H9 (cell line): ENCODE data around the gene LRRC15. TPM values are rescaled to one million over a fixed set of nuclear protein-coding genes. Genes with fewer than 3 reads are reported as not detected.

ENCODE experiments used
- DNase-seq: peaks from one replicate; pipeline ENCODE4 v3.0.0-alpha.2; 2017
- H2AFZ ChIP-seq: one replicate; pipeline ENCODE4 v1.6.1; 2013; ENCODE audit warnings: mild to moderate bottlenecking, low read length, control low read depth, moderate library complexity
- H2AK5ac ChIP-seq: 2 replicates; pipeline ENCODE4 v1.6.1; 2013; ENCODE audit warnings: low read length, control low read depth, mixed read lengths; ENCODE audit not compliant: insufficient read length
- H2BK120ac ChIP-seq: one replicate; pipeline ENCODE4 v1.6.1; 2013; ENCODE audit warnings: low read depth, mild to moderate bottlenecking, low read length, control low read depth, inconsistent platforms; ENCODE audit not compliant: poor library complexity, severe bottlenecking
- H2BK12ac ChIP-seq: 2 replicates; pipeline ENCODE4 v1.6.1; 2013; ENCODE audit warnings: low read length, control low read depth, mixed read lengths, low read depth; ENCODE audit not compliant: insufficient read length
- H2BK15ac ChIP-seq: 2 replicates; pipeline ENCODE4 v1.6.1; 2013; ENCODE audit warnings: low read depth, low read length, control low read depth
- H2BK20ac ChIP-seq: one replicate; pipeline ENCODE4 v1.6.1; 2013; ENCODE audit warnings: low read depth, mild to moderate bottlenecking, low read length, control low read depth, inconsistent platforms; ENCODE audit not compliant: poor library complexity, severe bottlenecking
- H2BK5ac ChIP-seq: 2 replicates; pipeline ENCODE4 v1.6.1; 2013; ENCODE audit warnings: low read length, control low read depth, mixed read lengths; ENCODE audit not compliant: insufficient read length
- H3K14ac ChIP-seq: 2 replicates; pipeline ENCODE4 v1.6.1; 2013; ENCODE audit warnings: low read length, control low read depth; ENCODE audit not compliant: insufficient read depth
- H3K18ac ChIP-seq: 2 replicates; pipeline ENCODE4 v1.6.1; 2013; ENCODE audit warnings: low read depth, mild to moderate bottlenecking, mixed read lengths, low read length, control low read depth; ENCODE audit not compliant: insufficient read length
- H3K23ac ChIP-seq: 2 replicates; pipeline ENCODE4 v1.6.1; 2013; ENCODE audit warnings: low read length, control low read depth, mixed read lengths, low read depth; ENCODE audit not compliant: insufficient read length
- H3K23me2 ChIP-seq: 2 replicates; pipeline ENCODE4 v1.6.1; 2013; ENCODE audit warnings: low read depth, mild to moderate bottlenecking, mixed read lengths, low read length, control low read depth; ENCODE audit not compliant: insufficient read length, poor library complexity, severe bottlenecking
- H3K27ac ChIP-seq: 2 replicates; pipeline ENCODE4 v1.5.1; 2013; ENCODE audit warnings: low read length, control low read depth, mixed read lengths, low read depth; ENCODE audit not compliant: insufficient read length
- H3K27me3 ChIP-seq: 2 replicates; pipeline ENCODE4 v1.6.1; 2013; ENCODE audit warnings: low read length, control low read depth, inconsistent platforms; ENCODE audit not compliant: insufficient read depth
- H3K4ac ChIP-seq: 2 replicates; pipeline ENCODE4 v1.6.1; 2013; ENCODE audit warnings: low read depth, mild to moderate bottlenecking, control low read depth, inconsistent platforms, low read length, moderate library complexity
- H3K4me1 ChIP-seq: 2 replicates; pipeline ENCODE4 v1.6.1; 2013; ENCODE audit warnings: low read length, control low read depth, inconsistent platforms; ENCODE audit not compliant: insufficient read depth
- H3K4me2 ChIP-seq: 2 replicates; pipeline ENCODE4 v1.6.1; 2013; ENCODE audit warnings: low read length, control low read depth, mixed read lengths; ENCODE audit not compliant: insufficient read length, insufficient read depth
- H3K56ac ChIP-seq: 2 replicates; pipeline ENCODE4 v1.6.1; 2013; ENCODE audit warnings: low read depth, mild to moderate bottlenecking, mixed read lengths, low read length, control low read depth; ENCODE audit not compliant: insufficient read length
- H3K79me1 ChIP-seq: 2 replicates; pipeline ENCODE4 v1.6.1; 2013; ENCODE audit warnings: low read depth, mild to moderate bottlenecking, moderate library complexity, low read length, control low read depth, inconsistent platforms; ENCODE audit not compliant: insufficient read depth, poor library complexity, severe bottlenecking
- H3K79me2 ChIP-seq: 2 replicates; pipeline ENCODE4 v1.6.1; 2013; ENCODE audit warnings: low read length, control low read depth, inconsistent platforms; ENCODE audit not compliant: insufficient read depth
- H3K9ac ChIP-seq: 2 replicates; pipeline ENCODE4 v1.6.1; 2013; ENCODE audit warnings: low read length, control low read depth, mixed read lengths; ENCODE audit not compliant: insufficient read length; ENCODE audit errors: extremely low read depth
- H3K9me3 ChIP-seq: one replicate; pipeline ENCODE4 v1.6.1; 2013; ENCODE audit warnings: low read depth, low read length, inconsistent platforms; ENCODE audit not compliant: control insufficient read depth
- H3T11ph ChIP-seq: one replicate; pipeline ENCODE4 v1.6.1; 2013; ENCODE audit warnings: mild to moderate bottlenecking, low read length, control low read depth, inconsistent platforms
- H4K20me1 ChIP-seq: one replicate; pipeline ENCODE4 v1.6.1; 2013; ENCODE audit not compliant: control insufficient read depth, insufficient read length, insufficient read depth
- H4K5ac ChIP-seq: 2 replicates; pipeline ENCODE4 v1.6.1; 2013; ENCODE audit warnings: low read depth, mild to moderate bottlenecking, mixed read lengths, low read length, control low read depth; ENCODE audit not compliant: insufficient read length
- H4K8ac ChIP-seq: replicated peaks from 2 replicates; pipeline ENCODE4 v1.6.1; 2013; ENCODE audit warnings: low read length, control low read depth, mixed read lengths, low read depth; ENCODE audit not compliant: insufficient read length
- H4K91ac ChIP-seq: 2 replicates; pipeline ENCODE4 v1.6.1; 2013; ENCODE audit warnings: low read depth, mild to moderate bottlenecking, moderate library complexity, mixed read lengths, low read length, control low read depth; ENCODE audit not compliant: insufficient read length
- H3K27ac Mint-ChIP-seq, 3 experiments: 2 replicates in 2 of 3; 3 replicates in 1 of 3; pipeline ENCODE4 v1.8.0; 2020 to 2021; ENCODE audit warnings: mixed read lengths in 3 of 3, mild to moderate bottlenecking in 1 of 3, moderate library complexity in 1 of 3
- H3K27me3 Mint-ChIP-seq: 2 replicates; pipeline ENCODE4 v1.8.0; 2021; ENCODE audit warnings: low read depth, mild to moderate bottlenecking, moderate library complexity, mixed read lengths
- H3K36me3 Mint-ChIP-seq, 3 experiments: 2 replicates in 2 of 3; 3 replicates in 1 of 3; pipeline ENCODE4 v1.8.0; 2020 to 2021; ENCODE audit warnings: low read depth in 3 of 3, mixed read lengths in 3 of 3; ENCODE audit not compliant: insufficient read depth in 1 of 3
- H3K4me1 Mint-ChIP-seq, 2 experiments: 2 replicates each; pipeline ENCODE4 v1.8.0; 2020; ENCODE audit warnings: mixed read lengths in 2 of 2
- H3K4me3 Mint-ChIP-seq, 2 experiments: 2 replicates in 1 of 2; 3 replicates in 1 of 2; pipeline ENCODE4 v1.8.0; 2020 to 2021; ENCODE audit warnings: mild to moderate bottlenecking in 2 of 2, mixed read lengths in 2 of 2, moderate library complexity in 1 of 2
- H3K9me3 Mint-ChIP-seq, 2 experiments: 2 replicates in 1 of 2; 3 replicates in 1 of 2; pipeline ENCODE4 v1.8.0; 2020; ENCODE audit warnings: mild to moderate bottlenecking in 2 of 2, mixed read lengths in 2 of 2, moderate library complexity in 1 of 2
- WGBS: extraction: QIAGEN DNeasy Blood & Tissue Kit; methylation state at CpG from one replicate; pipeline ENCODE4 v1.1.7; 2013; ENCODE audit warnings: missing lambda C conversion rate, low lambda C conversion rate, mixed read lengths; ENCODE audit not compliant: insufficient read length; ENCODE audit errors: extremely low coverage; 5-methylcytosine and 5-hydroxymethylcytosine counted together
- total RNA-seq: library from RNA; stranded (reverse); gene quantifications from 2 replicates; pipeline ENCODE4 v1.2.1, GENCODE V29; 2021
- TF ChIP-seq, protein P1 (sequence below): fragments of 200-600 bp; sonication (generic); conservative IDR thresholded peaks from 3 replicates; pipeline ENCODE4 v1.8.0; 2021; ENCODE audit warnings: antibody characterized with exemption, mild to moderate bottlenecking

The LRRC15 gene
- total RNA-seq, 1 experiment from 2014 or later, result 0.07 TPM

GRCh38 chr3:194351952-194352536 is 17.5 kb downstream of the LRRC15 start:
- Mint-ChIP-seq H3K9me3 (no peaks in the 10 kb centered on the region), H3K27ac (no peak overlapping the region), H3K36me3 (no peaks in the 10 kb centered on the region), H3K4me1 (peaks cover 5 to 6% of the 10 kb centered on the region in 2 experiments), H3K4me3 (no peak overlapping the region), H3K27me3 (no peaks in the 10 kb centered on the region; the same call in 1 of the 2 replicates)
- Histone ChIP-seq H3K27me3 (no peaks in the 10 kb centered on the region), H3T11ph (no peak overlapping the region), H3K23ac (no peak overlapping the region), H2BK12ac (no peak overlapping the region), H3K14ac (no peak overlapping the region), H3K27ac (no peak overlapping the region), H2BK120ac (no peak overlapping the region), H2BK5ac (no peak overlapping the region), H3K4me2 (no peak overlapping the region), H4K5ac (no peak overlapping the region), H3K56ac (no peak overlapping the region), H3K9ac (no peak overlapping the region), H2BK15ac (no peak overlapping the region), H3K9me3 (no peaks in the 10 kb centered on the region), H4K20me1 (no peaks in the 10 kb centered on the region), H3K79me2 (no peaks in the 10 kb centered on the region), H3K79me1 (no peaks in the 10 kb centered on the region), H3K4ac (no peak overlapping the region), H3K18ac (no peak overlapping the region), H4K91ac (no peak overlapping the region), H4K8ac (no peak overlapping the region), H3K4me1 (no peaks in the 10 kb centered on the region), H2BK20ac (no peak overlapping the region), H3K23me2 (no peaks in the 10 kb centered on the region), H2AFZ (no peak overlapping the region), H2AK5ac (no peak overlapping the region)
- 100% methylated on average over 10 of the region's 14 CpGs for WGBS
- TF ChIP-seq, protein P1, sequence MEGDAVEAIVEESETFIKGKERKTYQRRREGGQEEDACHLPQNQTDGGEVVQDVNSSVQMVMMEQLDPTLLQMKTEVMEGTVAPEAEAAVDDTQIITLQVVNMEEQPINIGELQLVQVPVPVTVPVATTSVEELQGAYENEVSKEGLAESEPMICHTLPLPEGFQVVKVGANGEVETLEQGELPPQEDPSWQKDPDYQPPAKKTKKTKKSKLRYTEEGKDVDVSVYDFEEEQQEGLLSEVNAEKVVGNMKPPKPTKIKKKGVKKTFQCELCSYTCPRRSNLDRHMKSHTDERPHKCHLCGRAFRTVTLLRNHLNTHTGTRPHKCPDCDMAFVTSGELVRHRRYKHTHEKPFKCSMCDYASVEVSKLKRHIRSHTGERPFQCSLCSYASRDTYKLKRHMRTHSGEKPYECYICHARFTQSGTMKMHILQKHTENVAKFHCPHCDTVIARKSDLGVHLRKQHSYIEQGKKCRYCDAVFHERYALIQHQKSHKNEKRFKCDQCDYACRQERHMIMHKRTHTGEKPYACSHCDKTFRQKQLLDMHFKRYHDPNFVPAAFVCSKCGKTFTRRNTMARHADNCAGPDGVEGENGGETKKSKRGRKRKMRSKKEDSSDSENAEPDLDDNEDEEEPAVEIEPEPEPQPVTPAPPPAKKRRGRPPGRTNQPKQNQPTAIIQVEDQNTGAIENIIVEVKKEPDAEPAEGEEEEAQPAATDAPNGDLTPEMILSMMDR, result no peak
- no peak for DNase-seq
